Lung (tissue), 12 donors: Measurements from ENCODE around the gene GRIA2. TPM values are rescaled to one million over a fixed set of nuclear protein-coding genes. Genes with fewer than 3 reads are reported as not detected.
A peak's percentile ranks its signal among the peaks of the same experiment; 100 is the strongest.

Experiments
- ATAC-seq: fragments of 200-7000 bp; cut with Tn5 transposase; one replicate; pipeline ENCODE4 v1.9.1; 2020; ENCODE audit warnings: moderate number of reproducible peaks; ENCODE audit not compliant: insufficient read depth, low FRiP score
- DNase-seq, 3 donors: peaks; one replicate each; pipeline ENCODE4 v3.0.0-alpha.2; 2013 to 2017
- H3K27ac ChIP-seq, 2 donors: one replicate each; pipeline ENCODE4 v1.5.1; 2013; ENCODE audit warnings: mild to moderate bottlenecking in 2 of 2, moderate library complexity in 2 of 2, control low read depth in 1 of 2, inconsistent platforms in 1 of 2, low read depth in 1 of 2, low read length in 1 of 2
- H3K27me3 ChIP-seq, 3 donors: one replicate each; pipeline ENCODE4 v1.5.1; 2013; ENCODE audit warnings: low read length in 2 of 3; ENCODE audit not compliant: control insufficient read depth in 3 of 3, insufficient read depth in 3 of 3
- H3K36me3 ChIP-seq, 4 donors: one replicate each; pipeline ENCODE4 v1.5.1; 2013; ENCODE audit warnings: low read length in 4 of 4, mild to moderate bottlenecking in 1 of 4, moderate library complexity in 1 of 4; ENCODE audit not compliant: control insufficient read depth in 4 of 4, insufficient read depth in 4 of 4
- H3K4me1 ChIP-seq, 5 donors: one replicate each; pipeline ENCODE4 v1.5.1; 2013; ENCODE audit warnings: low read length in 5 of 5, mild to moderate bottlenecking in 2 of 5, moderate library complexity in 1 of 5; ENCODE audit not compliant: control insufficient read depth in 5 of 5, insufficient read depth in 5 of 5
- H3K4me3 ChIP-seq: one replicate; pipeline ENCODE4 v1.5.1; 2013; ENCODE audit warnings: mild to moderate bottlenecking, control low read depth, moderate library complexity
- H3K9ac ChIP-seq, 2 donors: one replicate each; pipeline ENCODE4 v1.5.1; 2013; ENCODE audit warnings: low read length in 2 of 2, control low read depth in 1 of 2; ENCODE audit not compliant: insufficient read depth in 1 of 2
- H3K9me3 ChIP-seq, 4 donors: one replicate each; pipeline ENCODE4 v1.5.1; 2013; ENCODE audit warnings: low read length in 3 of 4, mild to moderate bottlenecking in 1 of 4, moderate library complexity in 1 of 4; ENCODE audit not compliant: control insufficient read depth in 4 of 4, insufficient read depth in 3 of 4
- CTCF ChIP-seq: IDR thresholded peaks from 2 replicates; pipeline ENCODE4 v1.5.1; 2012; ENCODE audit warnings: mild to moderate bottlenecking; ENCODE audit errors: control extremely low read depth, extremely low read depth
- WGBS, 2 donors: extraction: QIAGEN DNeasy Blood & Tissue Kit; methylation state at CpG; one replicate each; pipeline ENCODE4 v1.1.7; 2013; 5-methylcytosine and 5-hydroxymethylcytosine counted together
- polyA plus RNA-seq, 2 donors: library from polyadenylated mRNA; stranded (reverse); fragments of 200-250 nt; gene quantifications; one replicate each; pipeline ENCODE4 v1.2.1, GENCODE V29; 2013
- total RNA-seq, 2 donors: library from RNA; depleted of rRNA in 1 of 2; stranded (reverse); fragments of >200 nt in 1 of 2; gene quantifications; one replicate each; pipeline ENCODE4 v1.2.1, GENCODE V29; 2014 to 2021
- donor health status: control.
- donor health status: control.
- donor health status: Bipolar disorder and iron deficiency.
- donor health status: healthy.
- donor health status: DM: yes; HTN: yes; CAD: no.

Gene GRIA2
- total and polyA plus RNA-seq, 4 donors: 0.02 to 5.6 (median 0.03) TPM; not detected in 1

GRCh38 chr4:157217708-157218107 is 2.8 kb upstream of the GRIA2 start:
- DNase-seq: peak in 2 of 3 donors; percentile 40 to 44

GRCh38 chr4:157219711-157220370 is 687 bp upstream of the GRIA2 start:
- TF ChIP-seq CTCF: no peak
- Histone ChIP-seq H3K36me3 (no peaks in the 10 kb centered on the region), H3K9ac (no peak overlapping the region), H3K27me3 (peaks cover 12 to 44% (median 36%) of the 10 kb centered on the region in 3 donors), H3K4me1 (peaks cover 0 to 18% (median 6%) of the 10 kb centered on the region in 5 donors), H3K9me3 (peaks cover 0 to 15% (median 0%) of the 10 kb centered on the region in 4 donors), H3K27ac (no peak overlapping the region), H3K4me3 (no peak overlapping the region)
- ATAC-seq (no peak), DNase-seq (no peak)
- WGBS, 2 donors: 18 to 19% methylated on average over 16 of the region's 16 CpGs

More at GRCh38 chr4:157217708-157218107, 2.8 kb upstream of the GRIA2 start:
- Histone ChIP-seq H3K9me3 (peaks cover 0 to 13% (median 0%) of the 10 kb centered on the region in 4 donors), H3K27me3 (peaks cover 9 to 32% (median 27%) of the 10 kb centered on the region in 3 donors), H3K4me3 (no peak overlapping the region), H3K27ac (no peak overlapping the region), H3K4me1 (peaks cover 0 to 15% (median 6%) of the 10 kb centered on the region in 5 donors), H3K9ac (no peak overlapping the region), H3K36me3 (no peaks in the 10 kb centered on the region)
- no peak for ATAC-seq
- 26 to 38% methylated on average over 3 of the region's 3 CpGs for WGBS, 2 donors
- TF ChIP-seq CTCF: no peak

DNA sequence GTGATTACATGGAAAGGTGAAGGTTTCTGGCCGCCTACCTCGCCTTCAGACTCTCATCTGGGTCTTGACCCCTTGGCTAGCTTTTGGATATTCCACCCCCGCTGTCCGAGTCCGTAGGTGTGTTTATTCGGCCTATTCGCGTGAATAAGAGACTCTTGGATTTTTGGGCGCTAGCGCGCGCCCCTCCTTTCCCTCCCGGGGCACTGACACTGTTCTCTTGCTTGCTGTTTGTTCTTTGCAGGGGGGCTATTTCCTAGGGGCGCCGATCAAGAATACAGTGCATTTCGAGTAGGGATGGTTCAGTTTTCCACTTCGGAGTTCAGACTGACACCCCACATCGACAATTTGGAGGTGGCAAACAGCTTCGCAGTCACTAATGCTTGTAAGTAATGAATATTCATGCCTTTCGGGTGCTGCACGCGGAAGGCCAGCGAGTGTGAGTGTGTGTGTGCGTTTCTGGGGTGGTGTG is 932 bp downstream of the GRIA2 start:
- H3K27ac ChIP-seq: no peak overlapping the region
- 6 to 7% methylated on average over 24 of the region's 24 CpGs for WGBS, 2 donors
- no peak for ATAC-seq
- no peak for DNase-seq
- no peak for TF ChIP-seq CTCF
- no peak overlapping the region for H3K4me3 ChIP-seq
- H3K9ac ChIP-seq: no peak overlapping the region
- peaks cover 12 to 46% (median 35%) of the 10 kb centered on the region in 3 donors for H3K27me3 ChIP-seq
- H3K36me3 ChIP-seq: no peaks in the 10 kb centered on the region
- H3K4me1 ChIP-seq: peaks cover 0 to 18% (median 6%) of the 10 kb centered on the region in 5 donors
- H3K9me3 ChIP-seq: peaks cover 0 to 15% (median 0%) of the 10 kb centered on the region in 4 donors
